OCI-LY7 (cell line): ENCODE results near the gene POLRMT. TPM values are rescaled to one million over a fixed set of nuclear protein-coding genes. Genes with fewer than 3 reads are reported as not detected.

Source experiments
- BruUV-seq: library from RNA; stranded (reverse); fragments of 400-500 nt; replicated peaks from 2 replicates; lab custom pipeline; 2021; lab: Mats Ljungman, UMichigan
- CTCF ChIA-PET: fragments of 300-600 bp; sonication (Branson Sonifier 250); formaldehyde crosslinking; loops from one replicate; lab custom pipeline; 2022; ENCODE audit warnings: antibody characterized with exemption; ENCODE audit not compliant: unreplicated experiment; lab: Charles Lee
- POLR2A ChIA-PET: fragments of 300-600 bp; sonication (Branson Sonifier 250); formaldehyde crosslinking; loops from one replicate; lab custom pipeline; 2022; ENCODE audit warnings: antibody characterized with exemption; lab: Charles Lee
- DNase-seq: peaks from one replicate; pipeline ENCODE4 v3.0.0-alpha.2; 2015; ENCODE audit warnings: low spot score
- H2AFZ ChIP-seq: fragments of 200-600 bp; sonication (generic), shearing (Covaris generic); 2 replicates; pipeline ENCODE4 v1.6.1; 2014; ENCODE audit warnings: mild to moderate bottlenecking, antibody characterized with exemption, low read length, moderate library complexity
- H3K27ac ChIP-seq: fragments of 200-600 bp; sonication (generic); 2 replicates; pipeline ENCODE4 v1.5.1; 2014; ENCODE audit warnings: mixed run types, low read depth, mild to moderate bottlenecking, moderate library complexity, low read length, inconsistent platforms; ENCODE audit not compliant: poor library complexity, severe bottlenecking
- H3K36me3 ChIP-seq: fragments of 200-600 bp; sonication (generic); 2 replicates; pipeline ENCODE4 v1.6.1; 2014; ENCODE audit warnings: mild to moderate bottlenecking, antibody characterized with exemption, low read length, moderate library complexity, mixed read lengths; ENCODE audit not compliant: insufficient read depth
- H3K4me1 ChIP-seq: fragments of 200-600 bp; sonication (generic); 2 replicates; pipeline ENCODE4 v1.5.1; 2014; ENCODE audit warnings: mild to moderate bottlenecking, low read length; ENCODE audit not compliant: insufficient read depth, poor library complexity, severe bottlenecking
- H3K4me2 ChIP-seq: fragments of 200-600 bp; sonication (generic); 2 replicates; pipeline ENCODE4 v1.6.1; 2014; ENCODE audit warnings: mild to moderate bottlenecking, low read length
- H3K4me3 ChIP-seq: fragments of 200-600 bp; sonication (generic); 2 replicates; pipeline ENCODE4 v1.5.1; 2014; ENCODE audit warnings: mild to moderate bottlenecking, low read depth, low read length; ENCODE audit not compliant: poor library complexity, severe bottlenecking
- H3K79me2 ChIP-seq: fragments of 200-600 bp; sonication (generic); 2 replicates; pipeline ENCODE4 v1.6.1; 2016; ENCODE audit warnings: low read depth, mild to moderate bottlenecking, low read length, moderate library complexity, mixed read lengths; ENCODE audit not compliant: insufficient read depth
- H3K9me2 ChIP-seq: fragments of 200-600 bp; sonication (generic); 2 replicates; pipeline ENCODE4 v1.6.1; 2016; ENCODE audit warnings: mild to moderate bottlenecking, low read length, mixed read lengths; ENCODE audit not compliant: insufficient read depth
- H3K9me3 ChIP-seq: fragments of 200-600 bp; sonication (generic); 2 replicates; pipeline ENCODE4 v1.6.1; 2014; ENCODE audit warnings: mild to moderate bottlenecking, mixed run types, low read length, mixed read lengths
- H4K20me1 ChIP-seq: fragments of 200-600 bp; sonication (generic); 2 replicates; pipeline ENCODE4 v1.6.1; 2014; ENCODE audit warnings: mild to moderate bottlenecking, antibody characterized with exemption, low read length, moderate library complexity, mixed read lengths; ENCODE audit not compliant: insufficient read depth
- CTCF ChIP-seq: fragments of 200-600 bp; sonication (generic); conservative IDR thresholded peaks from 2 replicates; pipeline ENCODE4 v1.5.1; 2014; ENCODE audit warnings: mild to moderate bottlenecking, antibody characterized with exemption, low read length, moderate library complexity, mixed read lengths
- EZH2phosphoT487 ChIP-seq: fragments of 200-600 bp; sonication (generic); IDR thresholded peaks from 2 replicates; pipeline ENCODE4 v1.6.1; 2018; ENCODE audit warnings: low read depth, borderline replicate concordance, mild to moderate bottlenecking, mixed run types, antibody characterized with exemption, low read length, moderate library complexity, mixed read lengths
- intact Hi-C: fragments of 100-400 bp; cut with micrococcal nuclease; formaldehyde crosslinking; loops from one replicate; pipeline ENCODE4 v1.10.0; 2022; ENCODE audit not compliant: unreplicated experiment
- total RNA-seq, 2 experiments: library from RNA; depleted of rRNA in 1 of 2; stranded (reverse); fragments of >200 nt in 1 of 2; shearing (Covaris generic) in 1 of 2; gene quantifications; 2 replicates each; pipeline ENCODE4 v1.2.3, GENCODE V29; 2014 to 2022

The POLRMT gene
- total RNA-seq, 2 experiments from 2014 or later, result 65.5 to 74.6 TPM

DNA sequence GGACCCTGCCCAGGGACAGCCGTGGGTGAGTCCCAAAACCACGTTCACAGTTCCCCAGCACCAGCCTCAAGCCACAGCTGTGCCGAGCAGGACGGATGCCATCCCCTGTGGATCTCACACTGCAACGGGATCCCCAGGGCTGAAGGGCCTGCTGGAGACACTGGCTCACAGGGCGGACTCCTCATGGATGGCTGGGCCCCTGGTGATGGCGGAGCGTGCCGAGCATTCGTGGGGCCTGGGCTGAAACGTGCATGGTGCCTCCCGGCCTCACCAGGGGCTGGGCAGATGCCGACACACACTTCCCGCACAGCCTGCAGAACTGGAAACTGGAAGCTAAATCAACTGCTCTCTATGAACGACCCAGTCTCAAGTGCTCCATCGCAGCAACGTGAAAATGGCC is 20.1 kb upstream of the POLRMT start:
- Histone ChIP-seq H4K20me1 (no peaks in the 10 kb centered on the region; the same call in 1 of the 2 replicates), H3K4me2 (no peak overlapping the region), H3K36me3 (peaks cover 96% of the 10 kb centered on the region), H3K9me2 (no peaks in the 10 kb centered on the region), H3K9me3 (no peaks in the 10 kb centered on the region), H3K79me2 (peaks cover 62% of the 10 kb centered on the region), H3K4me1 (peaks cover 9% of the 10 kb centered on the region), H2AFZ (no peak overlapping the region), H3K27ac (no peak overlapping the region), H3K4me3 (no peak overlapping the region)
- TF ChIP-seq CTCF (no peak), EZH2phosphoT487 (no peak)
- CTCF ChIA-PET, result no interaction called here
- intact Hi-C loops, result no loop called here
- BruUV-seq, result no TSS peak
- POLR2A ChIA-PET, result no interaction called here
- DNase-seq, result no peak

DNA sequence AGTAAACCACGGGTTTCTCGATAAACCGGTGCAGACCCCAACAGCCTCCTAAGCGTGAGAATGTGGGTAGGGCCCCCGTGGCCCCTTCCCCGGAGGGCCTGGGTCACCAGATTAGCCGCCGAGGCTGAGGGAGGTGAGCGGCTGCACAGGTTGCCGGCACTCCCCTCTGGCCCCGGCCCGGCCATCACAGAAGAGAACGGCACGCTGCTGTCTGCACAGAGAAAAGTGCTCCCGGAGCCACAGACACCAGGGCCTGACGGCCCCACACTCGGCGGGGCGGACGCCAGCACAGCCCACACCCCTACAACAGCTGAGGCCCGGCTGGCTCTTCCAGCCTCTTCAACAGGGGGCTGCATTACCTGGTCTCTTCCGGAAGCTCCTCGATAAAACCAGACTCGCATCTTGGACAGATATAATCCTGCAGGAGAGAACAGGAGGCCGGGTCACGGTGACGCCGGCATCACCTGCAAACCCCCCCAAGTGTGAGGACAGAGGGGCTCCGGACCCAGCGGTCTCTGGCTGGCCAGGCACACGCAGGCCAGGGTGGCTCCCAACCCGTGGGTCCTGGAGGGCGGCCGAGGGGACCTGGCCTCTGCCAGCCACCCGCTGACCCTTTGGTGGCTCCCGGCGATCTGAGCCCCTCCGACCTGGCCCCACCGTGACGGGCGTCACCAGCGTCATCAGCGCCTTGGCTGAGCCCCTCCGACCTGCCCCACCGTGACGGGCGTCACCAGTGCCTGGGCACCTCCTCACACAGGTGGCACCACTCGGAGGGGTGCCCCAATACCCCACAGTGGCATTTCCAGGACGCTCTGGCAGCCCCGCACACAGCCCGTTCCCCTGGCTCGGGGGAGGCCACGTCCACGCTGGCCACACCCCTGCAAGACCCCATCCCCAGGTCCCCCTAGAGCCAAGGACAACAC is 19.4 kb upstream of the POLRMT start:
- no peaks in the 10 kb centered on the region; the same call in 1 of the 2 replicates for H4K20me1 ChIP-seq
- no peak for DNase-seq
- no peak overlapping the region for H2AFZ ChIP-seq
- H3K27ac ChIP-seq, result no peak overlapping the region
- no TSS peak for BruUV-seq
- no peaks in the 10 kb centered on the region for H3K9me3 ChIP-seq
- no peak for TF ChIP-seq CTCF
- no peak for TF ChIP-seq EZH2phosphoT487
- no peak overlapping the region for H3K4me2 ChIP-seq
- H3K4me1 ChIP-seq, result peaks cover 14% of the 10 kb centered on the region
- intact Hi-C loops, result no loop called here
- POLR2A ChIA-PET, result no interaction called here
- peaks cover 95% of the 10 kb centered on the region for H3K36me3 ChIP-seq
- no peaks in the 10 kb centered on the region for H3K9me2 ChIP-seq
- H3K4me3 ChIP-seq, result no peak overlapping the region
- CTCF ChIA-PET, result no interaction called here
- peaks cover 55% of the 10 kb centered on the region for H3K79me2 ChIP-seq

GRCh38 chr19:651991-652390 is 18.7 kb upstream of the POLRMT start:
- ChIA-PET CTCF (no interaction called here), POLR2A (no interaction called here)
- no peak overlapping the region for H3K27ac ChIP-seq
- no TSS peak for BruUV-seq
- TF ChIP-seq EZH2phosphoT487 (no peak), CTCF (no peak)
- intact Hi-C loops, result no loop called here
- H4K20me1 ChIP-seq, result no peaks in the 10 kb centered on the region; the same call in 1 of the 2 replicates
- H3K79me2 ChIP-seq, result peaks cover 47% of the 10 kb centered on the region
- H2AFZ ChIP-seq, result no peak overlapping the region
- H3K36me3 ChIP-seq, result peaks cover 94% of the 10 kb centered on the region
- no peaks in the 10 kb centered on the region for H3K9me3 ChIP-seq
- no peaks in the 10 kb centered on the region for H3K9me2 ChIP-seq
- no peak overlapping the region for H3K4me2 ChIP-seq
- no peak overlapping the region for H3K4me3 ChIP-seq
- no peak for DNase-seq
- peaks cover 18% of the 10 kb centered on the region for H3K4me1 ChIP-seq
